Hepatocyte (in vitro differentiated cells): Measurements from ENCODE around the gene PHF3. TPM values are rescaled to one million over a fixed set of nuclear protein-coding genes. Genes with fewer than 3 reads are reported as not detected.

Experiments used
- DNase-seq: peaks from one replicate; pipeline ENCODE4 v3.0.0-alpha.2; 2016; ENCODE audit warnings: low spot score
- H2AFZ ChIP-seq: fragments of 200-600 bp; sonication (generic); 2 replicates; pipeline ENCODE4 v1.6.0; 2016; ENCODE audit warnings: antibody characterized with exemption, mild to moderate bottlenecking
- H3K27ac ChIP-seq: fragments of 200-600 bp; sonication (generic); 2 replicates; pipeline ENCODE4 v1.5.1; 2016; ENCODE audit warnings: mild to moderate bottlenecking
- H3K27me3 ChIP-seq: fragments of 200-600 bp; sonication (generic); 2 replicates; pipeline ENCODE4 v1.6.1; 2016
- H3K36me3 ChIP-seq: fragments of 200-600 bp; sonication (generic); replicated peaks from 2 replicates; pipeline ENCODE4 v1.5.1; 2016; ENCODE audit warnings: low read depth; ENCODE audit not compliant: insufficient read depth
- H3K4me1 ChIP-seq: fragments of 200-600 bp; sonication (generic); 2 replicates; pipeline ENCODE4 v1.5.1; 2016; ENCODE audit warnings: mild to moderate bottlenecking, moderate library complexity; ENCODE audit not compliant: insufficient read depth
- H3K4me2 ChIP-seq: fragments of 200-600 bp; sonication (generic); 2 replicates; pipeline ENCODE4 v1.6.0; 2016
- H3K4me3 ChIP-seq: fragments of 200-600 bp; sonication (generic); 2 replicates; pipeline ENCODE4 v1.5.1; 2016; ENCODE audit warnings: mild to moderate bottlenecking
- H3K79me2 ChIP-seq: fragments of 200-600 bp; sonication (generic); 2 replicates; pipeline ENCODE4 v1.6.0; 2017; ENCODE audit warnings: mild to moderate bottlenecking
- H3K9me2 ChIP-seq: fragments of 200-600 bp; sonication (generic); replicated peaks from 2 replicates; pipeline ENCODE4 v1.6.0; 2017; ENCODE audit warnings: mild to moderate bottlenecking; ENCODE audit not compliant: insufficient read depth
- H3K9me3 ChIP-seq: fragments of 200-600 bp; sonication (generic); 2 replicates; pipeline ENCODE4 v1.5.1; 2016; ENCODE audit warnings: low read depth, mild to moderate bottlenecking
- H4K20me1 ChIP-seq: fragments of 200-600 bp; sonication (generic); 2 replicates; pipeline ENCODE4 v1.6.0; 2016; ENCODE audit warnings: mild to moderate bottlenecking; ENCODE audit not compliant: insufficient read depth, poor library complexity, severe bottlenecking
- EZH2 ChIP-seq: fragments of 200-600 bp; sonication (generic); IDR thresholded peaks from 2 replicates; pipeline ENCODE4 v1.6.1; 2016; ENCODE audit warnings: antibody characterized with exemption, mild to moderate bottlenecking, borderline replicate concordance
- EZH2phosphoT487 ChIP-seq: fragments of 200-600 bp; sonication (generic); IDR thresholded peaks from one replicate; pipeline ENCODE4 v1.6.1; 2018; ENCODE audit warnings: antibody characterized with exemption, mild to moderate bottlenecking, low read depth, moderate library complexity; ENCODE audit not compliant: unreplicated experiment, severe bottlenecking
- WGBS: methylation state at CpG from one replicate; pipeline ENCODE4 v1.1.6; 2016; ENCODE audit warnings: low lambda C conversion rate; ENCODE audit errors: missing lambda C conversion rate; 5-methylcytosine and 5-hydroxymethylcytosine counted together
- polyA plus RNA-seq: library from polyadenylated mRNA; unstranded; fragments of >200 nt; fragmentation: Nextera tagmentation; extraction: Ambion mirVana; gene quantifications from 2 replicates; pipeline ENCODE4 v1.2.1, GENCODE V29; 2016
- total RNA-seq: library from RNA; depleted of rRNA; stranded (reverse); fragments of >200 nt; gene quantifications from 2 replicates; pipeline ENCODE4 v1.2.3, GENCODE V29; 2014
- TF ChIP-seq, protein P1 (sequence below): fragments of 200-600 bp; sonication (generic); IDR thresholded peaks from 2 replicates; pipeline ENCODE4 v1.5.1; 2016; ENCODE audit warnings: antibody characterized with exemption, mild to moderate bottlenecking; ENCODE audit not compliant: poor library complexity

PHF3 gene
- total and polyA plus RNA-seq, 2 experiments from 2014 or later = 15.2 to 72.8 TPM

DNA sequence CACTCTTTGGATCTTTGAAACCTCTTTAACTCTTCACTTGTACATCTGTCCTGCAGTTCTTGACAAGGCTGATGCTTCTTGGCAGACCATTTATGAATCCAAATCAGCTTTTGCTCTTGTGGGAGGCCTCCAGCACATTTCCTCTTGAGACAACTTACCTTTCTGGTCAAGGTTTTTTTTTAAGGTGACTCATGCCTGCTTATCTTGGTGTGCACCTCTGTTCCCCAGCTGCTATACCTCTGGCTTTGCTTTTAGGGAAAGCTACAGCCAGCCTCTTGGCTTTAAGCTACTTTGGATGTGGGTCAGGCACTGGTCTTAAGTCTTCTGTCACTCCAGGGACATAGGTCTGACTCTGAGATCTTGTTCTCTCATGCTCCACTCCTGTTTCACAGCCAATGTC, 106.5 kb downstream of the PHF3 start:
- H3K27me3 ChIP-seq = no peaks in the 10 kb centered on the region
- H3K4me2 ChIP-seq = no peak overlapping the region
- no peak overlapping the region for H3K4me3 ChIP-seq
- TF ChIP-seq EZH2phosphoT487 (no peak), EZH2 (no peak)
- TF ChIP-seq, protein P1, sequence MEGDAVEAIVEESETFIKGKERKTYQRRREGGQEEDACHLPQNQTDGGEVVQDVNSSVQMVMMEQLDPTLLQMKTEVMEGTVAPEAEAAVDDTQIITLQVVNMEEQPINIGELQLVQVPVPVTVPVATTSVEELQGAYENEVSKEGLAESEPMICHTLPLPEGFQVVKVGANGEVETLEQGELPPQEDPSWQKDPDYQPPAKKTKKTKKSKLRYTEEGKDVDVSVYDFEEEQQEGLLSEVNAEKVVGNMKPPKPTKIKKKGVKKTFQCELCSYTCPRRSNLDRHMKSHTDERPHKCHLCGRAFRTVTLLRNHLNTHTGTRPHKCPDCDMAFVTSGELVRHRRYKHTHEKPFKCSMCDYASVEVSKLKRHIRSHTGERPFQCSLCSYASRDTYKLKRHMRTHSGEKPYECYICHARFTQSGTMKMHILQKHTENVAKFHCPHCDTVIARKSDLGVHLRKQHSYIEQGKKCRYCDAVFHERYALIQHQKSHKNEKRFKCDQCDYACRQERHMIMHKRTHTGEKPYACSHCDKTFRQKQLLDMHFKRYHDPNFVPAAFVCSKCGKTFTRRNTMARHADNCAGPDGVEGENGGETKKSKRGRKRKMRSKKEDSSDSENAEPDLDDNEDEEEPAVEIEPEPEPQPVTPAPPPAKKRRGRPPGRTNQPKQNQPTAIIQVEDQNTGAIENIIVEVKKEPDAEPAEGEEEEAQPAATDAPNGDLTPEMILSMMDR = no peak
- H3K79me2 ChIP-seq = no peaks in the 10 kb centered on the region
- H3K4me1 ChIP-seq = no peaks in the 10 kb centered on the region
- DNase-seq = no peak
- no peaks in the 10 kb centered on the region for H3K9me2 ChIP-seq
- no peaks in the 10 kb centered on the region for H3K9me3 ChIP-seq
- no peaks in the 10 kb centered on the region for H3K36me3 ChIP-seq
- no peaks in the 10 kb centered on the region for H4K20me1 ChIP-seq
- no peak overlapping the region for H2AFZ ChIP-seq
- no peak overlapping the region for H3K27ac ChIP-seq

DNA sequence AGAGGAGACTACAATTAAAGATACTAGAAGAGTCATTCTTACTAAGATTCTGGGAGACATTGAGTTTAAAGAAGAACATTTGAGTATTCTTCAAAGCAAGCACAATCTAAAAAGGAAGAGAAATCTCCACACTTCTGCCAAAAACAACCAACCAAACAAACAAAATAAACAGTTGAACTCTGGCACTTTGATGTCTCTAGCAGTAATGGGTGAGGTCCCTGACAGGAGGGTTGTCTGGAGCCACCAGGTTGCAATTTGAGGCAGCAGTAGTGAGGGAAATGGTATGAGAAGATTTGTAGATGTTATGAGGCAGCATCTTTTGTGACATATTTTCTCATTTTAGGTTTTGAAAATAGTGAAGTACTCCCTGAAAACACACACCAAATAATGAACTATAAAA, 108.1 kb downstream of the PHF3 start:
- TF ChIP-seq, protein P1 = no peak
- TF ChIP-seq EZH2phosphoT487 (no peak), EZH2 (no peak)
- Histone ChIP-seq H3K9me3 (no peaks in the 10 kb centered on the region), H3K27ac (no peak overlapping the region), H4K20me1 (no peaks in the 10 kb centered on the region), H2AFZ (no peak overlapping the region), H3K4me3 (no peak overlapping the region), H3K27me3 (no peaks in the 10 kb centered on the region), H3K36me3 (no peaks in the 10 kb centered on the region), H3K4me2 (no peak overlapping the region), H3K9me2 (no peaks in the 10 kb centered on the region), H3K79me2 (no peaks in the 10 kb centered on the region), H3K4me1 (no peaks in the 10 kb centered on the region)
- no peak for DNase-seq

DNA sequence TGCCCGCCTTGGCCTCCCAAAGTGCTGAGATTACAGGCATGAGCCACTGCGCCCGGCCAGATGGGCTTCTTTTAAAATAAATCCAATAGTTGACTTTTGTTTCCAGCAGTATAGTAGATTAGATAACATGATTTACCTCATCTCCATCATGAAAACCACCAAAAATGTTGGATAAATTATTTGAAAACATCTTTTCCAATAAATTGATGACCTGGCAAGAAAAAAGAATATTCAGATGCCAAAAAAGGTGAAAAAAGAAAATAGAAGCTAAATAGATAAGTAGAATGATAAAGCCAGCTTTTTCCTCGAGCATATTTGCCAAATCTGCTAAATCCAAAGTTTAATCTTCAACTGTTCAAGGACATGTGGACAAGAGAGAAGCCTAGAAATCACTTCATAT, 109.2 kb downstream of the PHF3 start:
- WGBS = 88% methylated on average over 4 of the region's 4 CpGs
- H3K27ac ChIP-seq = no peak overlapping the region

More for the DNA sequence above, 109.2 kb downstream of the PHF3 start:
- no peaks in the 10 kb centered on the region for H3K36me3 ChIP-seq
- no peaks in the 10 kb centered on the region for H3K27me3 ChIP-seq
- H3K9me3 ChIP-seq = no peaks in the 10 kb centered on the region
- no peaks in the 10 kb centered on the region for H3K4me1 ChIP-seq
- H3K4me3 ChIP-seq = no peak overlapping the region
- no peaks in the 10 kb centered on the region for H3K9me2 ChIP-seq
- H4K20me1 ChIP-seq = no peaks in the 10 kb centered on the region
- no peaks in the 10 kb centered on the region for H3K79me2 ChIP-seq
- no peak overlapping the region for H2AFZ ChIP-seq
- DNase-seq = no peak
- no peak overlapping the region for H3K4me2 ChIP-seq
- TF ChIP-seq EZH2phosphoT487 = no peak
- TF ChIP-seq, protein P1 = no peak
- no peak for TF ChIP-seq EZH2
